Measurements from ENCODE around the gene CX3CR1.

DNA sequence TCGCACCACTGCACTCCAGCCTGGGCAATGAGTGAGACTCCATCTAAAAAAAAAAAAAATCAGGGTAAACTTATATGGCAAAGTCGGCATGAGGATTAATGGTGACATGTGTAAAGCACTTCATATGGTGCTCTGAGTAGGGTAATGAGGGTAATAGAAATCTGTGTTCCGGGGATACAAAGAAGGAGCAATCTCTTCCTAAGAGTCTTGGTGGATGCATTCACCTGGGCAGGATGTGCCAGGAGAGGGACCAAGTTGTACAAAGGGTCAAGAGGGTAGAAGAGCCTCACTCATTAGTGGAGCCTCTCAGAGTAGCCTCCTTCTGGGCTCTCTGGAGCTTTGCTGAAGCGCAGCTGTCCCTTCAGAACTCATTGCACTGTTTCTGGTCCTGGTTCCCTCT lies 9.3 kb upstream of the CX3CR1 start:
- TF ChIP-seq, protein P1, sequence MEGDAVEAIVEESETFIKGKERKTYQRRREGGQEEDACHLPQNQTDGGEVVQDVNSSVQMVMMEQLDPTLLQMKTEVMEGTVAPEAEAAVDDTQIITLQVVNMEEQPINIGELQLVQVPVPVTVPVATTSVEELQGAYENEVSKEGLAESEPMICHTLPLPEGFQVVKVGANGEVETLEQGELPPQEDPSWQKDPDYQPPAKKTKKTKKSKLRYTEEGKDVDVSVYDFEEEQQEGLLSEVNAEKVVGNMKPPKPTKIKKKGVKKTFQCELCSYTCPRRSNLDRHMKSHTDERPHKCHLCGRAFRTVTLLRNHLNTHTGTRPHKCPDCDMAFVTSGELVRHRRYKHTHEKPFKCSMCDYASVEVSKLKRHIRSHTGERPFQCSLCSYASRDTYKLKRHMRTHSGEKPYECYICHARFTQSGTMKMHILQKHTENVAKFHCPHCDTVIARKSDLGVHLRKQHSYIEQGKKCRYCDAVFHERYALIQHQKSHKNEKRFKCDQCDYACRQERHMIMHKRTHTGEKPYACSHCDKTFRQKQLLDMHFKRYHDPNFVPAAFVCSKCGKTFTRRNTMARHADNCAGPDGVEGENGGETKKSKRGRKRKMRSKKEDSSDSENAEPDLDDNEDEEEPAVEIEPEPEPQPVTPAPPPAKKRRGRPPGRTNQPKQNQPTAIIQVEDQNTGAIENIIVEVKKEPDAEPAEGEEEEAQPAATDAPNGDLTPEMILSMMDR (IDR thresholded peaks at IDR 0.05): no peak
- TF ChIP-seq POLR2AphosphoS5 (IDR thresholded peaks at IDR 0.05; ENCODE audit: low read depth, low read length) (no peak), SIN3A (IDR thresholded peaks at IDR 0.05; ENCODE audit: borderline replicate concordance, insufficient read depth, low read depth, low read length) (no peak), TCF7L2 (IDR thresholded peaks at IDR 0.05; ENCODE audit: low read depth, low read length) (no peak)
- TF ChIP-seq, protein P2, sequence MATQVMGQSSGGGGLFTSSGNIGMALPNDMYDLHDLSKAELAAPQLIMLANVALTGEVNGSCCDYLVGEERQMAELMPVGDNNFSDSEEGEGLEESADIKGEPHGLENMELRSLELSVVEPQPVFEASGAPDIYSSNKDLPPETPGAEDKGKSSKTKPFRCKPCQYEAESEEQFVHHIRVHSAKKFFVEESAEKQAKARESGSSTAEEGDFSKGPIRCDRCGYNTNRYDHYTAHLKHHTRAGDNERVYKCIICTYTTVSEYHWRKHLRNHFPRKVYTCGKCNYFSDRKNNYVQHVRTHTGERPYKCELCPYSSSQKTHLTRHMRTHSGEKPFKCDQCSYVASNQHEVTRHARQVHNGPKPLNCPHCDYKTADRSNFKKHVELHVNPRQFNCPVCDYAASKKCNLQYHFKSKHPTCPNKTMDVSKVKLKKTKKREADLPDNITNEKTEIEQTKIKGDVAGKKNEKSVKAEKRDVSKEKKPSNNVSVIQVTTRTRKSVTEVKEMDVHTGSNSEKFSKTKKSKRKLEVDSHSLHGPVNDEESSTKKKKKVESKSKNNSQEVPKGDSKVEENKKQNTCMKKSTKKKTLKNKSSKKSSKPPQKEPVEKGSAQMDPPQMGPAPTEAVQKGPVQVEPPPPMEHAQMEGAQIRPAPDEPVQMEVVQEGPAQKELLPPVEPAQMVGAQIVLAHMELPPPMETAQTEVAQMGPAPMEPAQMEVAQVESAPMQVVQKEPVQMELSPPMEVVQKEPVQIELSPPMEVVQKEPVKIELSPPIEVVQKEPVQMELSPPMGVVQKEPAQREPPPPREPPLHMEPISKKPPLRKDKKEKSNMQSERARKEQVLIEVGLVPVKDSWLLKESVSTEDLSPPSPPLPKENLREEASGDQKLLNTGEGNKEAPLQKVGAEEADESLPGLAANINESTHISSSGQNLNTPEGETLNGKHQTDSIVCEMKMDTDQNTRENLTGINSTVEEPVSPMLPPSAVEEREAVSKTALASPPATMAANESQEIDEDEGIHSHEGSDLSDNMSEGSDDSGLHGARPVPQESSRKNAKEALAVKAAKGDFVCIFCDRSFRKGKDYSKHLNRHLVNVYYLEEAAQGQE (IDR thresholded peaks at IDR 0.05; ENCODE audit: insufficient read depth in 1 of 2, low read depth in 2 of 2, low read length in 1 of 2): no peak

Data from Panc1 (cell line).